Measurements from ENCODE around the gene OOSP3. TPM values are rescaled to one million over a fixed set of nuclear protein-coding genes. Genes with fewer than 3 reads are reported as not detected.

Gene OOSP3
- total RNA-seq, 4 donors from 2014 or later: not detected

DNA sequence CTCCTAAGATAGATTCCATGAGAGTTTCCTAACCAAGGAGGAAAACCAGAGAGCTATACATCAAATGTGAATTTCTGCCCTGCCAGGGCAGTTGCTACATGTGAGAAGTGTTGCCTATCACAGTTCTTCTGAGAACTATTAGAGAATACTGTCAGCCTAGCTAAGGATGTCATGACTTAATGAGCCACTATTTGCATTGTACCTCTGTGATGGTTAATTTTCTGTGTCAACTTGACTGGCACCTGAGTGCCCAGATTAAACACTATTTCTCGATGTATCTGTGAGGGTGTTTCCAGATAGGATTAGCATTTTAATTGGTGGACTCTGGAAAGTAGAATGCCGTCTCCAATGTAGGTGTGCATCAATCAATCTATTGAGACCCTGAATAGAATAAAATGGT is 10.6 kb upstream of the OOSP3 start:
- no peaks in the 10 kb centered on the region for H3K27me3 ChIP-seq
- no peaks in the 10 kb centered on the region for H3K36me3 ChIP-seq

DNA sequence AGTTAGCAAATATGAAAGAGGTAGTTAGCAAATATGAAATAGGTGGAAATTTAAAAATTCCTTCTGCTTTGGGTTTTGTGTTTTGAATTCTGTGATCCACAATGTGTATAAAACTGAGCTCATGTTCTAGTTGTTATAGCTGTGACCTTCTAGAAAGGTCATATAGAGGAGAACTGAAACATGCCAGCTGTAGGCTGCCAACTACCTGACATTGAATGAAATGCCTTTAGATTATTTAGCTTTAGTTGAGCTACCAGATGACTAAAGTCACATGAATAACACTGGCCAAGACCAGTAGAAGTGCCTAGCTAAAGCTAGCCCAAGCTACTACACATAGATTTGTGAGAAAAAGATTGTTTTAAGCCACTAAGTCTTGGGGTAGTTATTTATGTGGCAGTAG is 6.5 kb upstream of the OOSP3 start:
- DNase-seq (ENCODE audit: extremely low spot score): no peak
- no peaks in the 10 kb centered on the region for H3K4me1 ChIP-seq
- H3K27ac ChIP-seq (replicated peaks in 1 of 4): no peak overlapping the region
- H3K4me3 ChIP-seq: no peak overlapping the region
- intact Hi-C loops (cut with DNase I): no loop called here
- no peaks in the 10 kb centered on the region for H3K9me3 ChIP-seq
- no peak for TF ChIP-seq POLR2A (IDR thresholded peaks at IDR 0.05; ENCODE audit: low read depth)
- TF ChIP-seq, protein P1, sequence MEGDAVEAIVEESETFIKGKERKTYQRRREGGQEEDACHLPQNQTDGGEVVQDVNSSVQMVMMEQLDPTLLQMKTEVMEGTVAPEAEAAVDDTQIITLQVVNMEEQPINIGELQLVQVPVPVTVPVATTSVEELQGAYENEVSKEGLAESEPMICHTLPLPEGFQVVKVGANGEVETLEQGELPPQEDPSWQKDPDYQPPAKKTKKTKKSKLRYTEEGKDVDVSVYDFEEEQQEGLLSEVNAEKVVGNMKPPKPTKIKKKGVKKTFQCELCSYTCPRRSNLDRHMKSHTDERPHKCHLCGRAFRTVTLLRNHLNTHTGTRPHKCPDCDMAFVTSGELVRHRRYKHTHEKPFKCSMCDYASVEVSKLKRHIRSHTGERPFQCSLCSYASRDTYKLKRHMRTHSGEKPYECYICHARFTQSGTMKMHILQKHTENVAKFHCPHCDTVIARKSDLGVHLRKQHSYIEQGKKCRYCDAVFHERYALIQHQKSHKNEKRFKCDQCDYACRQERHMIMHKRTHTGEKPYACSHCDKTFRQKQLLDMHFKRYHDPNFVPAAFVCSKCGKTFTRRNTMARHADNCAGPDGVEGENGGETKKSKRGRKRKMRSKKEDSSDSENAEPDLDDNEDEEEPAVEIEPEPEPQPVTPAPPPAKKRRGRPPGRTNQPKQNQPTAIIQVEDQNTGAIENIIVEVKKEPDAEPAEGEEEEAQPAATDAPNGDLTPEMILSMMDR (IDR thresholded peaks at IDR 0.05): no peak
- no peak for TF ChIP-seq POLR2AphosphoS5 (IDR thresholded peaks at IDR 0.05)
- TF ChIP-seq EP300 (IDR thresholded peaks at IDR 0.05): no peak
- no peaks in the 10 kb centered on the region for H3K36me3 ChIP-seq
- H3K27me3 ChIP-seq: no peaks in the 10 kb centered on the region

More for the DNA sequence above, 10.6 kb upstream of the OOSP3 start:
- Histone ChIP-seq H3K27ac (replicated peaks in 1 of 4) (no peak overlapping the region), H3K4me1 (no peaks in the 10 kb centered on the region), H3K9me3 (no peaks in the 10 kb centered on the region), H3K4me3 (no peak overlapping the region)
- intact Hi-C loops (cut with DNase I): no loop called here
- TF ChIP-seq, protein P1 (IDR thresholded peaks at IDR 0.05): no peak
- TF ChIP-seq POLR2A (IDR thresholded peaks at IDR 0.05; ENCODE audit: low read depth) (no peak), POLR2AphosphoS5 (IDR thresholded peaks at IDR 0.05) (no peak), EP300 (IDR thresholded peaks at IDR 0.05) (no peak)
- no peak for DNase-seq (ENCODE audit: extremely low spot score)
- WGBS: 82% methylated on average over 2 of the region's 2 CpGs

DNA sequence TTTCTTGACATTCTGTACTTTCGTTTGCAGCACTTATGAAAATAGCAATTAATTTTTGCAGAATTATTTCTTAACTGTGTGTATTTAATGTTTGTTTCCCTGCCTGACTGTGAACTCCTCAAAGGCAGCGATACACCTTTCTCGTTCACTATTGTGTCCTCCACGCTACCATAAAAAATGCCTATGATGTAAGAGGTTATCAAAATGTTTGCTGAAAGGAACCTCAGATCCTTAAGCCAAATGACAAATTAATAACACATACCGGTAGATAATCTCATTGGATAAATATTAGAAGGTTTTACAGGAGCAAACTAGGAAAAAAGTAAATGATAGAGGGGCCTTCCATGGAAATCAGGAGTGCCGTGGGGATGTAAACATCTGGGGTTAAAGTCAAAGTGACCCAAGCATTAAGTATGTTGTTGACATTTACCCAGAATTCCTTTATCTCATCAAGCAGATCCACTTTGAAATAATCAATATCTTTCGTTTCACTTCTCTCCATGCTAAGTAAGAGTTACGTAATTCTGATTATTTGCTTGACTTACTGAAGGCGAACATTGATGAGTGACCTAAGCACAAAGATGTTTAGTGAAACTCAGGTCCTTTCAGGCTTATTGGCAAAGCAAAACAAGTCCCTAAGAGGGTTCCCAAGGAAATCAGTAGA is 2.6 kb upstream of the OOSP3 start:
- intact Hi-C loops (cut with DNase I): no loop called here
- Histone ChIP-seq H3K27ac (replicated peaks in 1 of 4) (no peak overlapping the region), H3K27me3 (no peaks in the 10 kb centered on the region), H3K4me1 (no peaks in the 10 kb centered on the region), H3K36me3 (no peaks in the 10 kb centered on the region), H3K9me3 (no peaks in the 10 kb centered on the region), H3K4me3 (no peak overlapping the region)
- TF ChIP-seq, protein P1 (IDR thresholded peaks at IDR 0.05): no peak
- TF ChIP-seq POLR2AphosphoS5 (IDR thresholded peaks at IDR 0.05) (no peak), EP300 (IDR thresholded peaks at IDR 0.05) (no peak), POLR2A (IDR thresholded peaks at IDR 0.05; ENCODE audit: low read depth) (no peak)
- 70% methylated on average over 9 of the region's 9 CpGs for WGBS
- DNase-seq (ENCODE audit: extremely low spot score): no peak

DNA sequence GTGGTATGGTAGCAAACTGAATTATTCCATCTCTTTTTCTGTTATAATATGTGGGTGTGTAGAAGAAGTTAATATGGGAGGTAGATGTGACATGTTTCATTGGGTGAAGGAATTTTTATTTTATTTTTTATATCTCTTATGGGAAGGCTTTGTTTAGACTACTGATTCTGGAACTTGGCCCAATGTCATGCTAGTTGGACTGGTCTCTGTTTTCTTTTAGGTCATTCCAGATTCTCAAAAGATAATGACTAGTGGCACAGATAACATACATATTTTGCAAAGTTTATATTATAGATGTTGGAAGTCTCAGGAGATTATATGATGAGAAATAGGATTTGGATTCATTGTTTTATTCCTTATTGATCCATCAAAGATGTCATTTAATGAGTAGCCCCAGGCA is 1.3 kb upstream of the OOSP3 start:
- no peak overlapping the region for H3K4me3 ChIP-seq
- no peak overlapping the region for H3K27ac ChIP-seq (replicated peaks in 1 of 4)
- DNase-seq (ENCODE audit: extremely low spot score): no peak
- H3K4me1 ChIP-seq: no peaks in the 10 kb centered on the region
- TF ChIP-seq POLR2A (IDR thresholded peaks at IDR 0.05; ENCODE audit: low read depth) (no peak), EP300 (IDR thresholded peaks at IDR 0.05) (no peak), POLR2AphosphoS5 (IDR thresholded peaks at IDR 0.05) (no peak)
- TF ChIP-seq, protein P1 (IDR thresholded peaks at IDR 0.05): no peak
- H3K27me3 ChIP-seq: no peaks in the 10 kb centered on the region
- intact Hi-C loops (cut with DNase I): no loop called here
- no peaks in the 10 kb centered on the region for H3K36me3 ChIP-seq
- no peaks in the 10 kb centered on the region for H3K9me3 ChIP-seq

DNA sequence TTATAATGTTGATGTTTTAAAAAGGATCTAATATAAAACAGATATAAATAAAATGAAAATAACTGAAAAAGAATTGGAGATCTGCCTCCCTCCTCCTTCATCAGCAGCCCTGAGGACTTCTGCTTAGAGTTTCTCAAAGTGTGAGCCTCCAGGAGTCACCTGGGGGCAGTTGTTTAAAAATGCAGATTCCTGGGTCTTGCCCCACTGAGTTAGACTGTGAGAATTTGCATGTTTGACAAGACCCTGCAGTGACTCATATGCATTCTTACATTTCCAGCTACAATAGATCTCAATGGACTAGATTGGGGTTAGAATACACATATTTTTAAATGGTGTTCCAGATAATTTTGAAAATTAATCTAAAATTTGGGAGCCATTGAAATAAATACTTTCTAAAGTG is 798 bp upstream of the OOSP3 start:
- no peak overlapping the region for H3K27ac ChIP-seq (replicated peaks in 1 of 4)
- TF ChIP-seq EP300 (IDR thresholded peaks at IDR 0.05) (no peak), POLR2AphosphoS5 (IDR thresholded peaks at IDR 0.05) (no peak), POLR2A (IDR thresholded peaks at IDR 0.05; ENCODE audit: low read depth) (no peak)
- TF ChIP-seq, protein P1 (IDR thresholded peaks at IDR 0.05): no peak
- no peaks in the 10 kb centered on the region for H3K27me3 ChIP-seq
- no peaks in the 10 kb centered on the region for H3K9me3 ChIP-seq
- H3K36me3 ChIP-seq: no peaks in the 10 kb centered on the region
- H3K4me1 ChIP-seq: no peaks in the 10 kb centered on the region
- H3K4me3 ChIP-seq: no peak overlapping the region
- intact Hi-C loops (cut with DNase I): no loop called here
- DNase-seq (ENCODE audit: extremely low spot score): no peak

Measured in esophagus muscularis mucosa (tissue), 4 donors.